Esophagus squamous epithelium (tissue), 5 donors: ENCODE data around the gene NPSR1. TPM values are rescaled to one million over a fixed set of nuclear protein-coding genes. Genes with fewer than 3 reads are reported as not detected.

Experiments used
- DNase-seq: peaks from one replicate; lab custom pipeline; 2025; lab: John Stamatoyannopoulos, UW
- H3K27ac ChIP-seq, 4 donors: fragments of 200-600 bp; sonication (generic); one replicate each; pipeline ENCODE4 v1.5.1; 2016 to 2019; ENCODE audit warnings: mild to moderate bottlenecking in 1 of 4
- H3K27me3 ChIP-seq, 4 donors: fragments of 200-600 bp; sonication (generic); 1 replicate in 3 of 4; 2 replicates in 1 of 4; pipeline versions ENCODE4 v1.5.1 to v1.6.0; 2017 to 2021; ENCODE audit warnings: antibody characterized with exemption in 1 of 4
- H3K36me3 ChIP-seq, 3 donors: fragments of 200-600 bp; sonication (generic); one replicate each; pipeline ENCODE4 v1.5.1; 2016 to 2019
- H3K4me1 ChIP-seq, 3 donors: fragments of 200-600 bp; sonication (generic); one replicate each; pipeline ENCODE4 v1.5.1; 2017 to 2019
- H3K4me3 ChIP-seq, 4 donors: fragments of 200-600 bp; sonication (generic); 1 replicate in 3 of 4; 2 replicates in 1 of 4; pipeline ENCODE4 v1.5.1; 2016 to 2019; ENCODE audit warnings: mild to moderate bottlenecking in 2 of 4, moderate library complexity in 1 of 4
- H3K9me3 ChIP-seq, 3 donors: fragments of 200-600 bp; sonication (generic); one replicate each; pipeline ENCODE4 v1.5.1; 2016 to 2019
- CTCF ChIP-seq, 6 experiments: fragments of 450-650 bp in 4 of 6; fragments of 200-600 bp in 2 of 6; sonication (generic) in 2 of 6; IDR thresholded peaks; one replicate each; pipeline ENCODE4 v1.5.1; 2016 to 2019; ENCODE audit warnings: antibody characterized with exemption in 6 of 6, mild to moderate bottlenecking in 4 of 6, moderate library complexity in 4 of 6
- POLR2A ChIP-seq, 4 donors: fragments of 450-650 bp; IDR thresholded peaks; one replicate each; pipeline ENCODE4 v1.6.1; 2017; ENCODE audit warnings: antibody characterized with exemption in 4 of 4, mild to moderate bottlenecking in 4 of 4, moderate library complexity in 3 of 4
- WGBS, 2 donors: methylation state at CpG; one replicate each; pipeline ENCODE4 v1.1.5; 2018; 5-methylcytosine and 5-hydroxymethylcytosine counted together
- intact Hi-C: fragments of 100-400 bp; cut with DNase I; formaldehyde crosslinking; loops from one replicate; pipeline ENCODE4 v1.15.0; 2022
- total RNA-seq, 4 donors: library from RNA; depleted of rRNA; stranded (reverse); fragments of >200 nt; gene quantifications; one replicate each; pipeline ENCODE4 v1.1.0, GENCODE V29; 2016
- donor health status: DM: yes; HTN: yes; CAD: no.

The NPSR1 gene
- total RNA-seq, 4 donors from 2014 or later, result not detected

GRCh38 chr7:34750636-34751035 lies 92.6 kb downstream of the NPSR1 start:
- no peaks in the 10 kb centered on the region for H3K36me3 ChIP-seq
- intact Hi-C loops, result no loop called here
- no peaks in the 10 kb centered on the region for H3K9me3 ChIP-seq
- no peak overlapping the region for H3K4me3 ChIP-seq
- no peak for DNase-seq
- 43 to 57% methylated on average over 1 of the region's 2 CpGs for WGBS, 2 donors
- H3K4me1 ChIP-seq, result no peaks in the 10 kb centered on the region
- no peak for TF ChIP-seq POLR2A (IDR thresholded peaks at IDR 0.05)
- no peak overlapping the region for H3K27ac ChIP-seq
- H3K27me3 ChIP-seq, result no peaks in the 10 kb centered on the region

GRCh38 chr7:34751725-34752643 lies 94.0 kb downstream of the NPSR1 start:
- Histone ChIP-seq H3K36me3 (no peaks in the 10 kb centered on the region), H3K4me1 (no peaks in the 10 kb centered on the region), H3K9me3 (no peaks in the 10 kb centered on the region), H3K27me3 (no peaks in the 10 kb centered on the region), H3K27ac (no peak overlapping the region), H3K4me3 (no peak overlapping the region)
- DNase-seq, result no peak
- intact Hi-C loops, result no loop called here
- TF ChIP-seq POLR2A (IDR thresholded peaks at IDR 0.05), result no peak
- no peak for TF ChIP-seq CTCF (IDR thresholded peaks at IDR 0.05)
- WGBS, 2 donors, result 84 to 87% methylated on average over 10 to 11 of the region's 11 CpGs

- Histone ChIP-seq H3K4me3 (no peak overlapping the region), H3K27me3 (no peaks in the 10 kb centered on the region), H3K27ac (no peak overlapping the region), H3K9me3 (no peaks in the 10 kb centered on the region), H3K36me3 (no peaks in the 10 kb centered on the region), H3K4me1 (no peaks in the 10 kb centered on the region)
- WGBS, 2 donors, result 31 to 47% methylated on average over 3 of the region's 3 CpGs
- intact Hi-C loops, result no loop called here
- no peak for DNase-seq
- no peak for TF ChIP-seq CTCF (IDR thresholded peaks at IDR 0.05)
- no peak for TF ChIP-seq POLR2A (IDR thresholded peaks at IDR 0.05)
These were observed 94.9 kb downstream of the NPSR1 start for GRCh38 chr7:34752929-34753328.

- WGBS, 2 donors, result 73 to 77% methylated on average over 2 of the region's 2 CpGs
- H3K4me3 ChIP-seq, result no peak overlapping the region
These were observed 97.0 kb downstream of the NPSR1 start for GRCh38 chr7:34755008-34755407.

GRCh38 chr7:34756025-34756437 lies 98.0 kb downstream of the NPSR1 start:
- DNase-seq, result no peak
- Histone ChIP-seq H3K27ac (no peak overlapping the region), H3K9me3 (no peaks in the 10 kb centered on the region), H3K36me3 (no peaks in the 10 kb centered on the region), H3K27me3 (no peaks in the 10 kb centered on the region), H3K4me3 (no peak overlapping the region), H3K4me1 (no peaks in the 10 kb centered on the region)
- TF ChIP-seq POLR2A (IDR thresholded peaks at IDR 0.05) (no peak), CTCF (IDR thresholded peaks at IDR 0.05) (no peak)
- 20 to 26% methylated on average over 3 to 4 of the region's 4 CpGs for WGBS, 2 donors
- intact Hi-C loops, result no loop called here

More at GRCh38 chr7:34755008-34755407, 97.0 kb downstream of the NPSR1 start:
- TF ChIP-seq POLR2A (IDR thresholded peaks at IDR 0.05) (no peak), CTCF (IDR thresholded peaks at IDR 0.05) (no peak)
- no peak for DNase-seq
- intact Hi-C loops, result no loop called here
- H3K36me3 ChIP-seq, result no peaks in the 10 kb centered on the region
- H3K27ac ChIP-seq, result no peak overlapping the region
- no peaks in the 10 kb centered on the region for H3K27me3 ChIP-seq
- H3K9me3 ChIP-seq, result no peaks in the 10 kb centered on the region
- H3K4me1 ChIP-seq, result no peaks in the 10 kb centered on the region
